Smooth muscle cell of the coronary artery (primary cell): Measurements from ENCODE around the gene SEMA3A. TPM values are rescaled to one million over a fixed set of nuclear protein-coding genes. Genes with fewer than 3 reads are reported as not detected.

Experiments used
- total RNA-seq: library from RNA; depleted of rRNA; stranded (reverse); fragments of >200 nt; gene quantifications from 2 replicates; pipeline ENCODE4 v1.2.3, GENCODE V29; 2014; ENCODE audit warnings: low replicate concordance

SEMA3A gene
- 6.0 and 91.7 TPM in 2 replicates for total RNA-seq

GRCh38 chr7:84194484-84195271 is at the start of gene SEMA3A:
Gene SEMA3A, minus strand, starts transcription at chr7:84194789. Its CDS starts 203 bp downstream, at chr7:84194586.

